Heart right ventricle (tissue), 16 donors: Measurements from ENCODE around the gene ANKRD49. TPM values are rescaled to one million over a fixed set of nuclear protein-coding genes. Genes with fewer than 3 reads are reported as not detected.

Source experiments
- ATAC-seq, 8 donors: fragments of 200-7000 bp; cut with Tn5 transposase; one replicate each; pipeline ENCODE4 v1.9.1; 2020; ENCODE audit warnings: mild to moderate bottlenecking in 8 of 8, moderate library complexity in 8 of 8, moderate number of reproducible peaks in 1 of 8
- DNase-seq, 2 donors: peaks; one replicate each; pipeline ENCODE4 v3.0.0-alpha.2; 2020
- H3K27ac ChIP-seq, 10 donors: fragments of 200-600 bp; sonication (generic) in 2 of 10; one replicate each; pipeline versions ENCODE4 v1.5.0 to v1.8.0; 2020 to 2022; ENCODE audit warnings: mild to moderate bottlenecking in 3 of 10
- H3K27me3 ChIP-seq, 7 donors: fragments of 200-600 bp; one replicate each; pipeline ENCODE4 v1.8.0; 2021 to 2022; ENCODE audit warnings: mild to moderate bottlenecking in 2 of 7
- H3K36me3 ChIP-seq, 9 donors: fragments of 200-600 bp; sonication (generic) in 1 of 9; one replicate each; pipeline versions ENCODE4 v1.5.0 to v1.8.0; 2020 to 2022; ENCODE audit warnings: mild to moderate bottlenecking in 2 of 9
- H3K4me1 ChIP-seq, 9 donors: fragments of 200-600 bp; sonication (generic) in 1 of 9; one replicate each; pipeline versions ENCODE4 v1.5.0 to v1.8.0; 2020 to 2022; ENCODE audit warnings: mild to moderate bottlenecking in 4 of 9
- H3K4me3 ChIP-seq, 10 donors: fragments of 200-600 bp; sonication (generic) in 2 of 10; one replicate each; pipeline versions ENCODE4 v1.5.0 to v1.8.0; 2020 to 2022; ENCODE audit warnings: mild to moderate bottlenecking in 7 of 10, moderate library complexity in 2 of 10
- H3K9me3 ChIP-seq, 11 donors: fragments of 200-600 bp in 10 of 11; sonication (generic) in 2 of 11; one replicate each; pipeline versions ENCODE4 v1.5.0 to v1.8.0; 2013 to 2022; ENCODE audit warnings: mild to moderate bottlenecking in 2 of 11, control low read depth in 1 of 11, moderate library complexity in 1 of 11
- WGBS, 2 donors: extraction: QIAGEN DNeasy Blood & Tissue Kit; methylation state at CpG; one replicate each; pipeline ENCODE4 v1.1.7; 2013; ENCODE audit warnings: inconsistent platforms in 1 of 2; 5-methylcytosine and 5-hydroxymethylcytosine counted together
- intact Hi-C, 10 donors: fragments of 100-400 bp; cut with DNase I; formaldehyde crosslinking; loops; one replicate each; pipeline versions ENCODE4 v1.11.1 to v1.14.2; 2022
- polyA plus RNA-seq, 2 donors: library from polyadenylated mRNA; stranded (reverse); fragments of 200-250 nt; gene quantifications; one replicate each; pipeline ENCODE4 v1.2.3, GENCODE V29; 2013
- total RNA-seq, 10 donors: library from RNA; stranded (reverse); fragmentation: NEBNext Ultra II Directional in 3 of 10; extraction: Animal tissue kit (Norgen Biotek cat#: 25700) in 3 of 10; gene quantifications; one replicate each; pipeline versions ENCODE4 v1.2.1 to v1.2.4, GENCODE V29; 2021 to 2023
- TF ChIP-seq, protein P1 (sequence below), 9 donors: fragments of 200-600 bp; sonication (generic) in 2 of 9; IDR thresholded peaks; one replicate each; pipeline versions ENCODE4 v1.5.0 to v1.8.0; 2021 to 2022; ENCODE audit warnings: antibody characterized with exemption in 9 of 9, mild to moderate bottlenecking in 5 of 9, moderate library complexity in 1 of 9
- donor health status: Arrhythmogenic right ventricular cardiomyopathy.
- donor health status: ischemic (EF 13 %, LVEDD 7.1; RV severe dilation, severe dysfunction).
- donor health status: healthy with polysubstance abuse.
- donor health status: DM: no; HTN: yes; CAD: no.
- donor health status: DM: no; HTN: no; CAD: no.
- donor health status: ischemic (EF 25% LVEDD 6.9; RV normal size, moderate dysfunction).
- donor health status: ischemic (EF 25% LVEDD 5.7; RV mildly dilated, moderate dysfunction).
- donor health status: healthy.
- donor health status: DM: yes; HTN: yes; CAD: no.
- donor health status: Ischemic cardiomyopathy.
- donor health status: ischemic (EF 35%, LVEDD 5.7; RV mildly dilated, moderate dysfunction).
- donor health status: nonischemic (EF 11% LVEDD 7.7; RV severe dilation, severe dysfunction).
- donor health status: DM: yes; HTN: yes; CAD: no.
- donor health status: PGD.
- donor health status: ischemic (EF 29% LVEDD 5.4; RV normal size, mild dysfunction).
- donor health status: nonischemic (EF 23%, LVEDD 6.1; RV moderate dilation, normal function).

ANKRD49 gene
- total and polyA plus RNA-seq, 12 donors, result 1.9 to 12.8 (median 5.0) TPM

DNA sequence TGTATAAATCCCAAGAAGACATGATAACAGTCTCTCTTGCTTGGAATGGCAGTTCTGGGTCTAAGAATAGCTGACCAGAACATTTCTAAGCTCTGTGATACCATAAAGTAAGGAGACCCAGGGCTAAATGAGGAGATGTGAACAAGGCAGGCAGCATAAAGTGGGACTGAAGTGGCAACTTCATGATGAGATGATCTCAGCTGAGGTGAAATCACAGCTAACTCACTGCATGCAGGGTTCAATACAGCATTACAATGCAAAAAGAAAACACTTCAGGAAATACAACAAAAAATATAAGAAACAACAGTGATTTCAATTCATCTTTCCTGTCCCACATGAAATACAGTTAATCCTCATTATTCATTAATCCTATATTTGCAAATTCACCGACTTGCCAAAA lies 44.8 kb upstream of the ANKRD49 start:
- WGBS, 2 donors, result 87 to 93% methylated on average over 1 of the region's 1 CpG
- Histone ChIP-seq H3K4me3 (no peak overlapping the region), H3K36me3 (peaks cover 0 to 59% (median 20%) of the 10 kb centered on the region in 9 donors), H3K9me3 (peaks cover 0 to 4% (median 0%) of the 10 kb centered on the region in 11 donors), H3K27ac (no peak overlapping the region), H3K27me3 (no peaks in the 10 kb centered on the region), H3K4me1 (no peaks in the 10 kb centered on the region)
- ATAC-seq (no peak), DNase-seq (no peak)
- TF ChIP-seq, protein P1, sequence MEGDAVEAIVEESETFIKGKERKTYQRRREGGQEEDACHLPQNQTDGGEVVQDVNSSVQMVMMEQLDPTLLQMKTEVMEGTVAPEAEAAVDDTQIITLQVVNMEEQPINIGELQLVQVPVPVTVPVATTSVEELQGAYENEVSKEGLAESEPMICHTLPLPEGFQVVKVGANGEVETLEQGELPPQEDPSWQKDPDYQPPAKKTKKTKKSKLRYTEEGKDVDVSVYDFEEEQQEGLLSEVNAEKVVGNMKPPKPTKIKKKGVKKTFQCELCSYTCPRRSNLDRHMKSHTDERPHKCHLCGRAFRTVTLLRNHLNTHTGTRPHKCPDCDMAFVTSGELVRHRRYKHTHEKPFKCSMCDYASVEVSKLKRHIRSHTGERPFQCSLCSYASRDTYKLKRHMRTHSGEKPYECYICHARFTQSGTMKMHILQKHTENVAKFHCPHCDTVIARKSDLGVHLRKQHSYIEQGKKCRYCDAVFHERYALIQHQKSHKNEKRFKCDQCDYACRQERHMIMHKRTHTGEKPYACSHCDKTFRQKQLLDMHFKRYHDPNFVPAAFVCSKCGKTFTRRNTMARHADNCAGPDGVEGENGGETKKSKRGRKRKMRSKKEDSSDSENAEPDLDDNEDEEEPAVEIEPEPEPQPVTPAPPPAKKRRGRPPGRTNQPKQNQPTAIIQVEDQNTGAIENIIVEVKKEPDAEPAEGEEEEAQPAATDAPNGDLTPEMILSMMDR (IDR thresholded peaks at IDR 0.05), result no peak
- intact Hi-C loops, result no loop called here

GRCh38 chr11:94449437-94449836 lies 44.3 kb upstream of the ANKRD49 start:
- Histone ChIP-seq H3K4me3 (no peak overlapping the region), H3K27ac (no peak overlapping the region), H3K36me3 (peaks cover 0 to 60% (median 20%) of the 10 kb centered on the region in 9 donors), H3K9me3 (peaks cover 0 to 4% (median 0%) of the 10 kb centered on the region in 11 donors), H3K4me1 (no peaks in the 10 kb centered on the region), H3K27me3 (no peaks in the 10 kb centered on the region)
- DNase-seq (no peak), ATAC-seq (peak in 1 of 8 donors; percentile 13)
- WGBS, 2 donors, result 91 to 94% methylated on average over 2 of the region's 2 CpGs
- TF ChIP-seq, protein P1 (IDR thresholded peaks at IDR 0.05), result no peak
- intact Hi-C loops, result no loop called here

- Histone ChIP-seq H3K9me3 (peaks cover 0 to 4% (median 0%) of the 10 kb centered on the region in 11 donors), H3K27ac (no peak overlapping the region), H3K4me1 (no peaks in the 10 kb centered on the region), H3K4me3 (no peak overlapping the region), H3K27me3 (no peaks in the 10 kb centered on the region), H3K36me3 (peaks cover 0 to 57% (median 19%) of the 10 kb centered on the region in 9 donors)
- ATAC-seq, result no peak
- TF ChIP-seq, protein P1 (IDR thresholded peaks at IDR 0.05), result no peak
- DNase-seq, result no peak
- intact Hi-C loops, result no loop called here
- 60 to 69% methylated on average over 3 of the region's 3 CpGs for WGBS, 2 donors
Measured at GRCh38 chr11:94450048-94450447, 43.7 kb upstream of the ANKRD49 start.

DNA sequence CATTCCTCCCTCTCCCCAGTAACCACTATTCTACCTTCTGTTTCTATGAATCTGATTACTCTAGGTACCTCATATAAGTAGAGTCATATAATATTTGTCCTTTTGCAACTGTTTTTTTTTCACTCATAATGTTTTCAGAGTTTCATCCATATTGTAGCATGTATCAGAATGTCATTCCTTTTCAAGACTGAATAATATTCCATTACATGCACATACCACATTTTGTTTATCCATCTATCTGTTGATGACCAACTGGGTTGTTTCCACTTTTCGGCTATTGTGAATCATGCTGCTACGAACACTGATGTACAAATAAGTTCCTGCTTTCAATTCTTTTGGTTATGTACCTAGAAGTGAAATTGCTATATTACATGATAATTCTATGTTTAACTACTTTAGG lies 40.8 kb upstream of the ANKRD49 start:
- intact Hi-C loops, result no loop called here
- ATAC-seq (no peak), DNase-seq (no peak)
- H3K36me3 ChIP-seq, result peaks cover 0 to 60% (median 0%) of the 10 kb centered on the region in 9 donors
- no peaks in the 10 kb centered on the region for H3K27me3 ChIP-seq
- no peaks in the 10 kb centered on the region for H3K4me1 ChIP-seq
- 97 to 98% methylated on average over 2 of the region's 2 CpGs for WGBS, 2 donors
- TF ChIP-seq, protein P1 (IDR thresholded peaks at IDR 0.05), result no peak
- H3K9me3 ChIP-seq, result peaks cover 0 to 4% (median 0%) of the 10 kb centered on the region in 11 donors
- H3K27ac ChIP-seq, result no peak overlapping the region
- no peak overlapping the region for H3K4me3 ChIP-seq
